SH-SY5Y (cell line): Measurements from ENCODE around the gene MED14.

Experiments used
- GATA2 ChIP-seq: IDR thresholded peaks from 2 replicates; pipeline ENCODE4 v1.6.1; 2011; ENCODE audit warnings: mild to moderate bottlenecking, low read depth, low read length
- GATA3 ChIP-seq: IDR thresholded peaks from 2 replicates; pipeline ENCODE4 v1.6.1; 2011; ENCODE audit warnings: low read depth, mild to moderate bottlenecking, low read length, moderate library complexity

Gene MED14

DNA sequence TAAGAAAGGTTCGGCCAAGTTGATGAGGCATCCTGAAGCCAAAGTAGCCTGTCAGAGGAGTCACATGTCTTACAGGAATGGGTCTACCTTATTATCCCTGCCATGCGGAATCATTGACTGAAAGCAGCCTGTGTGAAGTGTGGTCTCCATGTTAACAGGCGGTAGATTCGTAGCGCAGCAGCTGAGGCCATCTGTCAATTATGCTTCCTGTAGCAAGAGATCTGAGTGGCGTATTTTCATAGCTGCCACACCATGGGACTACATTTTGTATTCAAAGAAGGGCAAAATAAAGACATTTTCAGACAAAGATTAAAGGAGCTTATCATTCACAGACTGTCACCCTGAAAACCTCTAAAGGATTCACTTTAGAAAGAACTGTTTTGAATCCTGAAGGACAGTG lies 11.2 kb upstream of the MED14 start:
- no peak for TF ChIP-seq GATA3
- no peak for TF ChIP-seq GATA2

DNA sequence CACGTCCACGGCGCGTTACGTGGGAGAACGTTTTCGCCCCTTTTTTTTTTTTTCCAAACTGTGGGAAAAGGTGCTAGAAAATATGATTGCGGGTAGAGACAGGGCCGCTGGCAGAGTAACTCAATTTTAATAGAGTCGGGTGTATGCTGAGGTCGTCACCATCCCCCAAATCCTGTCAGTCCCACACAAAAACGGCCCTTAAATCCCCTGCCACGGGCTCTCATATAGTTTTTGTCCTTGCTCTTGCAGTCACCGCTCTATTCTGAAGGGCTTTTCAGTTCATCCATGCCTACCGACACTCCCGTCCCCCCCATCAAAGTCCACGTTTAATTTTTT lies 796 bp upstream of the MED14 start:
- TF ChIP-seq GATA3, result no peak
- TF ChIP-seq GATA2, result no peak

DNA sequence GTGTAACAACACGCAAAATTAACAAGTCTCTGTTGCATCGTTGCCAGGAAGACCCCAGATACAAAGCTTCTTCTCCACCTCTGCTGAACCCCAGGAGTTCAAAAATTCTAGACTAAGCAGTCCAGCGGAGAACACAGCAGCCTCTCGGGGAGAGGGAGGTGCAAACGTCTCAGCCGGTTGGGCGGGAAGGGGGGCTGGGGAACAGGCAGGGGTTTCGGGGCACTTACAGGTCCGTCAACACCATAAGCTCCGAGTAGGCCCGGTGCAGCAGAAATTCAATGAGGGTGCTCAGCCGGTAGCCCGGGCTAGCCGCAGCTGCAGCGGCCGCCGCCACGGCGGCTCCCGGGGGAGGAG lies 394 bp downstream of the MED14 start:
- no peak for TF ChIP-seq GATA2
- TF ChIP-seq GATA3, result no peak

DNA sequence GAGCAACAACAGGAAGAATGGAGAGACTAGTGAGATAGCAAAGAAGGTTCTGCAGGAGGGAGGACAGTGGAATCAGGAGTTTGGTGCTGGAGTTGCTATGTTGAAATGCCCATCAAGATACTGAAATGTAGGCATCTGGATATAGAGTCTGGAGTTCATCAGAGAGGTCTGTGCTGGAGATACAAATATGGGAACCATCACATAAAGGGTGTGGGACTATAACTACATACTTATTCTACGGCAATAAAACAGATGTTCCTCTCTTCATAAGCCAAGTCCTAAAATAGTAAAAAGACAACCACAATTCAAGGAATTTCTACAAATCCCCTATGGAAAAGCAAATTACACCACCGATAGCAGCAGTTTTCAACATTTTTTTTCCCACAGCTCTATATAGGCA lies 1.6 kb downstream of the MED14 start:
- TF ChIP-seq GATA2, result peak; percentile 40; the same call in 1 of the 2 replicates
- no peak for TF ChIP-seq GATA3

DNA sequence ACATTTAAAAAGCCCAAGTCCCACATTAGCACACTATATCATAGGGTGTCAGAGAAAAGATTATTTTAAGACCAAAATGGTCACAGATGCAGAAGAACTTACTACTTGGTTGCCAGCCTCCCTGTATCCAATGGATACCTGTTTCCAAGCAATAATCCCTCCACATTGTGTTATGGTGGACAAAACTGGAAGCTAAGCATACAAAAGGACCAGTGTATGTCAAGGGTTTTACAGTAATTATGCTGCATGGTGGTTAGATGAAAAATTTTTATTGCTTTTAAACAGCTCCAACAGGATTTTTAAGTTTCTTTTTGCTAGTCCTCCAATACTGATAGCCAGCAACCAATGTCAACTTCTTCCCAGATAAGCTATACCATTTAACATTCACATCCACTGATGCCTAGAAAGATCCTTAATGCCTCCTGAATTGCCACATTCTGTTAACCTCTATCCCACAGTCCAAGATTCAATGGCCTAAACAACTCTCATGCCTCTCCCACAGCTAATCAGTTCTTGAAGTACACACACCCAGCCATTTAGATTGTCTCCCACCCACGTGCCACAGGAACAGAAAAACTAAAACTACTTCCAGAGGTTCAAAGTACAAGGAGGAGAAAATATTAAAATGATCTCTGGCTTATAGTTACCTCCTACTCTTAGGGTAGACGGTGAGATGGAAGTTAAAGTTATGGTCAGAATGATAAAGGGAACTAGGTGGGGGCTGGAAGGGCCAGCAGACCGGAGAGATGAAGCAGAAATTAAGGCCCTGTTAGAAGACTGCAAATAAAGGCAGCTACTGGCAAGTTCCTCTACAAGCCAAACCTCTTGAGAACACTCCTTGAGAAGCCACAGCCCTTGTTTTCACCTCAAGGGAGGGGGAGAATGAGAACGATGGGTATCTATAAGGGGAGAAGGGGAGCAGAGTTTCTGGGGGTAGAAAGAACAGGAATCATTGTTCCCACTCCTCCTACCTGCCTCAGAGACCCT lies 5.5 kb downstream of the MED14 start:
- no peak for TF ChIP-seq GATA3
- no peak for TF ChIP-seq GATA2

DNA sequence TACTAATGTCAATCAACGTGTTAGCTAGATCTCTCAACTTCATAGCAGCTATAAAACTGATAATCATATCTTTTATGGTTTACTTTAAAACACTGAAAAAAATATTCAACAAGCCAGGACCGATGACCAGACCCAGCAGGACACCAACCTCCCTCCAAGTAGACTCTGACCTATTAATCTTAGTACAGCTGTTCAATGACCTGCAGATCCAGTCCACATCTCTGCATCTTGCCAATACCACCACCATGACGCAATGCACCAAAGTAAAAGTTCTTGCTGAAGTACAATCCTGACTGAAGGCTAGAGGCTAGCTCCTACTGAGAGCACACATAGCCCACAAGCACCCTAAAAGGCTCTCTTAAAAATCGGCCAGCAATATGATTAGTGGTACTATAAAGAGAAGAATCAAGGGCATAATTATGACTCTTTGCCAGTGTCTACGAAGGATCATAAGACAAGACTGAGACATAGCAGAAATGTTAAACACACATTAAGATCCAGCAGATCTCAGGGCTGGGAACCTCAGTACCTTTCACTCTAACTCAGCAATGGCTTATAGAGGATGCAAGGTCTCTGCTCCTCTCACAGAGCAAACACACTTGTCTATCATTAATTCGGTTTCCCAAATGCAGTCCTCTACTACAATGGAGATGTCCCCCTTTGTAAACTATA lies 7.6 kb downstream of the MED14 start:
- TF ChIP-seq GATA2, result no peak
- TF ChIP-seq GATA3, result no peak

DNA sequence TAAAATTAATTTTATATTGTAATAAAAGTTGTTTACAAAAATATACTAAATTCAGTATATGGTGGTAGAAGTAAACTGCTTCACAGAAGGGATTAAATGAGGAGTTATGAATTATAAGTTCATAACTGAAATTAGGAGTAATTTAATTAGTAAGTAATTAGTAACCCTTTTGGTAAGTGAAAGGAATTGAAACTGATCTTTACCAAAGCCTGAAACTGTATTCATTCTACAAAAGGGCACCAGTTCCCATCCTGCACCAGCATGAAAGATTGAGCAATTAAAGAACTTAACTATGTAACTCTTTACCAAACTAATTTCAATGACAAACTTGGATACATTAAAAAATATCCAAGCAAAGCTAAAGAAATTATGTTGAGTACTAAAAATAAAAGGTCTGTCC lies 8.2 kb downstream of the MED14 start:
- TF ChIP-seq GATA3 (no peak), GATA2 (no peak)

DNA sequence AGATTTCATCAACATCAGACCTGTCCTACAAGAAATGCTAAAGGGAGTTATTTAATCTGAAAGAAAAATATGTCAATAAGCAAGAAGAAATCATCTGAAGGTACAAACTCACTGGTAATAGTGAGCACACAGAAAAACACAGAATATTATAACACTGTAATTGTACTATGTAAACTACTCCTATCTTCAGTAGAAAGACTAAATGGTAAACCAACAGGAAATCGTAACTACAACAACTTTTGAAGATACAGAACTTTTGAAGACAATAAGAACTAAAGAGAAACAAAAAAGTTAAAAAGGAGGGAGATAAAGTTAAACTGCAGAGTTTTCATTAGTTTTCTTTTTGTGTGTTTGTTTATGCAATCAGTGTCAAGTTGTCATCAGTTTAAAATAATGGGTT lies 12.4 kb downstream of the MED14 start:
- TF ChIP-seq GATA2 (no peak), GATA3 (no peak)

DNA sequence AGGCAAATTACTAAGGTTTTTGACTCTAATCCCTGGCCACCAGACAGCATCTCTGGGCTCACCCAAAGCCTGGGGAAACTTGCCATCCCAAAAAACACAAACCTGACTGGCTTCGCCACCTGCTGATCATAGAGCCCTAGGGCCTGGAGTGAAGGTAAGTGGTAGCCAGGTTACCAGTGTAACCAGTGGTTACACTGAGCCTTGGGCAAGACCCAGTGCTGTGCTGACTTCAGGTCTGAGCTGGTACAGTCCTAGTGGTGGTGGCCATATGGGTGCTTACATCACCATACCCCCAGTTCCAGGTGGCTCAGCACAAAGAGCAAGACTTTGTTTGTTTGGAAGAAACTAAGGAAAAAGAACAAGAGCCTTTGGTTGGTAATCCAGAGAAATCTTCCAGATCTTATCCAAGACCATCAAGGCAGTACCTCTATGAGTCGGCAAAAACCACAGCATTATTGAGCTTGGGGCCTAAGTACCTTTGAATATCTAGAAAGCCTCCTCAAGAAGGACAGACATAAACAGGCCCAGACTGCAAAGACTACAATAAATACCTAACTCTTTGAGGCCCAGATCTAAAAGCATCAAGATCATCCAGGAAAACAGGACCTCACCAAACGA lies 13.7 kb downstream of the MED14 start:
- TF ChIP-seq GATA3 (no peak), GATA2 (no peak)

DNA sequence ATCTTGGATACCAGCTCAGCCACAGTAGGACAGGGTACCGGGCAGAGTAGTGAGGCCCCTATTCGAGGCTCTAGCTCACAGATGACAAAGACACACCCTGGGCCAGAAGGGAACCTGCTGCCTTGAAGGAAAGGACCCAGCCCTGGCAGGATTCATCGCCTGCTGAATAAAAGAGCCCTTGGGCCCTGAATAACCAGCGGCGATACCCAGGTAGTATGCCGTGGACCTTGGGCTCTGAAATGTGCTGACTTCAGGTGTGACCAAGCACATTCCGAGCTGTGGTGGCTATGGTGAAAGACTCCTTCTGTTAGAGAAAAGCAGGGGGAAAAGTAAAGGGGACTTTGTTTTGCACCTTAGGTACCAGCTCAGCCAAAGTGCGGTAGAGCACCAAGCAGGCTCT lies 14.6 kb downstream of the MED14 start:
- no peak for TF ChIP-seq GATA3
- TF ChIP-seq GATA2, result no peak

DNA sequence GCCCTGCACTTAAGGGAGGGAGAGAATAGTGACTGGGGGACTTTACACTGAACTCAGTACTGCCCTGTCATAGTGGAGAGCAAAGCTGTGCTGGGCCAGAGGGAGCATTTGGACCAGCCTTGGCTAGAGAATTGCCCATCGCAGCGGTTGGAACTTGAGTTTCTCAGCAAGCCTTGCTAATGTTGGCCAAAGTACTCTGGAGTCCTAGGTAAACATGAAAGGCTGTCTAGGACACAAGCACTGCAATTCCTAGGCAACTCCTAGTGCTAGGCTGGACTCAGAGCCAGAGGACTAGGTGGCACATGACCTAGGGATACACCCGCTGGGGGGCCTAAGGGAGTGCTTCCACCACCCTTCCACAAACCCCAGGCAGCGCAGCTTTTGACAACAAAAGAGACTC lies 15.0 kb downstream of the MED14 start:
- TF ChIP-seq GATA2 (no peak), GATA3 (no peak)

DNA sequence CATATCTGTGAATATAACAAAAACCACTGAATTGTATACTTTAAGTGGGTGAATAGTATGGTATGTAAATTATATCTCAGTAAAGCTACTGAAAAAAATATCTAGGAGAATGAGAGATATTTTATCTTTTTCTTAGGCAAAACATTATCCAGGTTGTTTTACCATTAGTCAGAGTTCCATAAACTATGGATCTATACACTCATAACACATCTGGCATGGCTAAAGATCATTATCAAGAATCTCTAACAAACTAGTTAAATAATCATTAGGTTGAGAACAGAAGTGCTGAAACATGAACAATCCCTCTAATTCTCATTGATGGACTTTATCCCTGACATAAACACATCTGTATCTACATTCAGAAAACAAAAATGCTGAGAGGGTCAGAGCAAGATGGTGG lies 15.6 kb downstream of the MED14 start:
- no peak for TF ChIP-seq GATA3
- no peak for TF ChIP-seq GATA2

DNA sequence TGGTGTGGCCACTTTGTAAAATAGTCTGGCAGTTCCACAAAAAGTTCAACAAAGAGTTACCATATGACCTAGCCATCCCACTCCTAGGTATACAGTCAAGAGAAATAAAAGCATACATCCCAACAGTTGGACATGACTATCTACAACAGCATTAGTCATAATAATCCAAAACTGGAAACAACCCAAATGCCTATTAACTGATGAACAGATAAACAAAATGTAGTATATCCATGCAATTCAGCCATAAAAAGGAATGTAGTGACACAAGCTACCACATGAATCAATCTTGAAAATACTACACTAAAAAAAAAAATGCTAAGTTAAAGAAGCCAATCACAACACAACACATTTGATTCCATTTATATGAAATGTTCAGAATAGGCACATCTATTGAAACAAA lies 16.1 kb downstream of the MED14 start:
- no peak for TF ChIP-seq GATA2
- no peak for TF ChIP-seq GATA3

DNA sequence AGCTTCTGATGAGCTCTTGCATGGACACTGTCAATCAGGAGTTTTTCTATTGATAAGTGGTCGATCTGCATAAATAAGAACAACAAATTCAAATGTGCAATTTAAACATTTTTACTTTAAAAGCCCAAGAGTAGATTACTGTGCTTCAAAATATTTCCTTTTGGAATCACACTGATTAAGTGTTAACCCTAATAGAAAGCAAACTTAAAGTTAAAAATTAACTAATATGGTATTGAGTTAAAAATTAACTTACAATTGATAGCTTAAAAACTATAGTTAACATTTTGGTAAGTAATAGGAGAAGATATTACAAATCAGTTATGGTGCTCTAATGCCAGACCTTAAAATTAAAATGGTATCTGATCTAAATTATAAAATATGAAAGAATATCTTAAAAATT lies 25.9 kb downstream of the MED14 start:
- no peak for TF ChIP-seq GATA2
- TF ChIP-seq GATA3, result no peak

DNA sequence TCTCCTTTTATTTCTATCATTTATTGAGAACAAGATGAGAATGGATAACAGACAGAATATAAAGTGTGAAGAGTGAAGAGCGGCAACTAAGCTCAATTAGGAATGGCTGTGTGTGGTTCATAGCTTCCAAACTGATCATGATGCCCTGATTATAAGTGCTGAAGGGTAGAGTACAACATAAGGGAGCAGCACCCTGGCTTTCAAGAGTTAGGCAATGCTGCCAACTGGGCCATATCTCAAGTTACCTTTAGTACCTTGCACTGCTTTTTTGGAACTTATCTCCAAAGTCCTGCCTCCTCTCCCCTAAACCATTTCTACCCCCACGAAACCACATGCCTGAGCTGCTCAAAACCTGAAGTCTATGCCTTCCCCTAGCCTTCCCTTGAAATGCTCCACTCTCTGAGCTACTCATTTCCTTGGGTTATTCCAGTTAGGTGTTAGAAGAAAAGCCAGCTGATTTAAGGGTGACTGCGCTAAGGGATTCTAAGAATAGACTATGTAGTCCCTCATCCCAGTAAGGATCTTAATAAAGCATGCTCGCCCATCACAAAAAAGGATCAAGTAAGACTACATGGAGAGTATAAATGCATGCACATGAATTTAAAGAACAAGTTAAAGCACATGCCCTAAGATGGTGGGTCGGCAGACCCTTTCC lies 29.6 kb downstream of the MED14 start:
- TF ChIP-seq GATA2, result no peak
- TF ChIP-seq GATA3, result no peak
